Tibial nerve (tissue), 4 donors: ENCODE measurements around the gene ATXN3.

Source experiments
- CTCF ChIP-seq, 5 experiments: fragments of 200-600 bp in 3 of 5; fragments of 450-650 bp in 2 of 5; sonication (generic) in 3 of 5; IDR thresholded peaks; one replicate each; pipeline ENCODE4 v1.5.1; 2016 to 2019; ENCODE audit warnings: antibody characterized with exemption in 5 of 5, mild to moderate bottlenecking in 3 of 5, moderate library complexity in 2 of 5
- EP300 ChIP-seq, 2 donors: sonication (generic); formaldehyde crosslinking; IDR thresholded peaks; one replicate each; pipeline ENCODE4 v1.6.1; 2017; ENCODE audit warnings: antibody characterized with exemption in 2 of 2, mild to moderate bottlenecking in 1 of 2
- POLR2A ChIP-seq, 2 donors: fragments of 450-650 bp; IDR thresholded peaks; one replicate each; pipeline ENCODE4 v1.6.1; 2017; ENCODE audit warnings: antibody characterized with exemption in 2 of 2, mild to moderate bottlenecking in 2 of 2, moderate library complexity in 2 of 2

GRCh38 chr14:92144708-92145107, 38.3 kb upstream of the ATXN3 start:
- TF ChIP-seq CTCF (IDR thresholded peaks at IDR 0.05) (no peak), POLR2A (IDR thresholded peaks at IDR 0.05) (no peak), EP300 (IDR thresholded peaks at IDR 0.05) (no peak)
